Liver (tissue), 9 donors: ENCODE measurements around the gene TLE4. TPM values are rescaled to one million over a fixed set of nuclear protein-coding genes. Genes with fewer than 3 reads are reported as not detected.
"Not testable (repeated sequence)": the region's sequence is repeated elsewhere in the genome, so short reads cannot be mapped to it uniquely, and the experiment has no call there.

Experiments used
- DNase-seq: peaks from one replicate; pipeline ENCODE4 v3.0.0-alpha.2; 2017; ENCODE audit warnings: low spot score
- H3K27ac ChIP-seq, 2 donors: one replicate each; pipeline ENCODE4 v1.7.0; 2013; ENCODE audit warnings: inconsistent platforms in 2 of 2, low read length in 2 of 2, control low read depth in 1 of 2, low read depth in 1 of 2, mild to moderate bottlenecking in 1 of 2
- H3K27me3 ChIP-seq, 4 donors: one replicate each; pipeline versions ENCODE4 v1.6.1 to v1.7.0; 2013; ENCODE audit warnings: low read length in 3 of 4, inconsistent platforms in 1 of 4, mild to moderate bottlenecking in 1 of 4, moderate library complexity in 1 of 4; ENCODE audit not compliant: control insufficient read depth in 4 of 4, insufficient read depth in 4 of 4
- H3K36me3 ChIP-seq, 4 donors: one replicate each; pipeline versions ENCODE4 v1.6.1 to v1.7.0; 2013; ENCODE audit warnings: low read length in 3 of 4, mild to moderate bottlenecking in 3 of 4, low read depth in 1 of 4, moderate library complexity in 1 of 4; ENCODE audit not compliant: control insufficient read depth in 4 of 4, insufficient read depth in 3 of 4
- H3K4me1 ChIP-seq, 4 donors: one replicate each; pipeline versions ENCODE4 v1.6.1 to v1.7.0; 2013; ENCODE audit warnings: low read length in 3 of 4, mild to moderate bottlenecking in 3 of 4, moderate library complexity in 1 of 4; ENCODE audit not compliant: control insufficient read depth in 4 of 4, insufficient read depth in 4 of 4
- H3K4me3 ChIP-seq, 3 donors: one replicate each; pipeline versions ENCODE4 v1.6.1 to v1.7.0; 2013; ENCODE audit warnings: low read length in 3 of 3, control low read depth in 1 of 3, low read depth in 1 of 3, mild to moderate bottlenecking in 1 of 3
- H3K9ac ChIP-seq, 2 donors: one replicate each; pipeline ENCODE4 v1.7.0; 2013; ENCODE audit warnings: low read length in 2 of 2, mild to moderate bottlenecking in 2 of 2, moderate library complexity in 2 of 2, control low read depth in 1 of 2, low read depth in 1 of 2
- H3K9me3 ChIP-seq, 4 donors: one replicate each; pipeline versions ENCODE4 v1.6.1 to v1.7.0; 2013; ENCODE audit warnings: low read length in 3 of 4; ENCODE audit not compliant: control insufficient read depth in 4 of 4
- EGR1 ChIP-seq, 2 donors: IDR thresholded peaks; 2 replicates each; pipeline ENCODE4 v1.6.1; 2016 to 2018; ENCODE audit warnings: antibody characterized with exemption in 2 of 2, low read depth in 2 of 2
- FOXA1 ChIP-seq: IDR thresholded peaks from 2 replicates; pipeline ENCODE4 v1.6.1; 2016; ENCODE audit warnings: antibody characterized with exemption
- FOXA2 ChIP-seq: IDR thresholded peaks from 2 replicates; pipeline ENCODE4 v1.6.1; 2016; ENCODE audit warnings: antibody characterized with exemption
- GABPA ChIP-seq, 2 donors: IDR thresholded peaks in 1 of 2; conservative IDR thresholded peaks in 1 of 2; 2 replicates each; pipeline ENCODE4 v1.6.1; 2016; ENCODE audit warnings: antibody characterized with exemption in 2 of 2, mild to moderate bottlenecking in 1 of 2, moderate library complexity in 1 of 2
- HNF4A ChIP-seq, 2 donors: conservative IDR thresholded peaks; 2 replicates each; pipeline ENCODE4 v1.6.1; 2016; ENCODE audit warnings: antibody characterized with exemption in 2 of 2, mild to moderate bottlenecking in 2 of 2
- HNF4G ChIP-seq: IDR thresholded peaks from 2 replicates; pipeline ENCODE4 v1.6.1; 2016; ENCODE audit warnings: antibody characterized with exemption
- JUND ChIP-seq, 2 donors: IDR thresholded peaks; 2 replicates each; pipeline ENCODE4 v1.6.1; 2016; ENCODE audit warnings: antibody characterized with exemption in 2 of 2
- NR2F2 ChIP-seq: IDR thresholded peaks from 2 replicates; pipeline ENCODE4 v1.6.1; 2016; ENCODE audit warnings: antibody characterized with exemption
- RAD21 ChIP-seq, 2 donors: IDR thresholded peaks; 2 replicates each; pipeline ENCODE4 v1.6.1; 2016; ENCODE audit warnings: antibody characterized with exemption in 2 of 2, mild to moderate bottlenecking in 2 of 2
- RXRA ChIP-seq, 2 donors: IDR thresholded peaks; 2 replicates each; pipeline ENCODE4 v1.6.1; 2017 to 2018; ENCODE audit warnings: antibody characterized with exemption in 2 of 2, mild to moderate bottlenecking in 1 of 2
- SP1 ChIP-seq: IDR thresholded peaks from 2 replicates; pipeline ENCODE4 v1.6.1; 2018; ENCODE audit warnings: antibody characterized with exemption, mild to moderate bottlenecking
- TAF1 ChIP-seq: conservative IDR thresholded peaks from 2 replicates; pipeline ENCODE4 v1.6.1; 2016; ENCODE audit warnings: antibody characterized with exemption, mild to moderate bottlenecking
- YY1 ChIP-seq: IDR thresholded peaks from 2 replicates; pipeline ENCODE4 v1.6.1; 2016; ENCODE audit warnings: antibody characterized with exemption, mild to moderate bottlenecking
- WGBS: extraction: QIAGEN DNeasy Blood & Tissue Kit; methylation state at CpG from one replicate; pipeline ENCODE4 v1.1.7; 2013; 5-methylcytosine and 5-hydroxymethylcytosine counted together
- polyA plus RNA-seq, 2 donors: library from polyadenylated mRNA; stranded (reverse) in 1 of 2; unstranded in 1 of 2; fragments of 200-250 nt in 1 of 2; fragments of >200 nt in 1 of 2; fragmentation: Nextera tagmentation in 1 of 2; extraction: Ambion mirVana in 1 of 2; gene quantifications; one replicate each; pipeline versions ENCODE4 v1.2.1 to v1.2.3, GENCODE V29; 2013 to 2015
- total RNA-seq, 2 donors: library from RNA; depleted of rRNA; stranded (reverse); fragments of >200 nt; gene quantifications; one replicate each; pipeline ENCODE4 v1.2.3, GENCODE V29; 2014
- TF ChIP-seq, protein P1 (sequence below): fragments of 150-350 bp; IDR thresholded peaks from 2 replicates; pipeline ENCODE4 v1.5.1; 2017; ENCODE audit warnings: improper control_type of control experiment, low read depth, low read length; ENCODE audit not compliant: missing input control
- TF ChIP-seq, protein P2 (sequence below): IDR thresholded peaks from 2 replicates; pipeline ENCODE4 v1.6.1; 2016; ENCODE audit warnings: antibody characterized with exemption, mild to moderate bottlenecking
- TF ChIP-seq, protein P3 (sequence below): IDR thresholded peaks from 2 replicates; pipeline ENCODE4 v1.6.1; 2016; ENCODE audit warnings: antibody characterized with exemption
- TF ChIP-seq, protein P4 (sequence below): IDR thresholded peaks from 2 replicates; pipeline ENCODE4 v1.6.1; 2016; ENCODE audit warnings: antibody characterized with exemption
- TF ChIP-seq, protein P5 (sequence below): IDR thresholded peaks from 2 replicates; pipeline ENCODE4 v1.6.1; 2016; ENCODE audit warnings: antibody characterized with exemption
- donor health status: healthy.
- donor health status: healthy.
- donor health status: healthy.
- donor health status: healthy.
- donor health status: healthy.

The TLE4 gene
- total and polyA plus RNA-seq, 4 donors: 2.5 to 6.6 (median 4.7) TPM

DNA sequence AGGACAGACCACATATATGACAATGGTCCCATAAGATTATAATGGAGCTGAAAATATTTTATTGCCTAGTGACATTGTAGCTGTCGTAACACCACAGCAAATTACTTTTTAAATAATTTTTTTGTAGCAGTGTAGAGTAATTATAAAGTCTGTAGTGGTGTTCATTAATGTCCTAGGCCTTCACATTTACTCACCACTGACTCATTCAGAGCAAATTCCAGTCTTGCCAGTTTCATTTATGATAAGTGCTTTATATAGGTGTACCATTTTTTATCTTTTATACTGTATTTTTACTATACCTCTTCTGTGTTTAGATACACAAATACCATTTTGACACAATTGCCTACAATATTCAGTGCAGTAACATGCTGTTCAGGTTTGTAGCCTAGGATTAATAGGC, 67.6 kb downstream of the TLE4 start (continued):
- TF ChIP-seq, protein P1, sequence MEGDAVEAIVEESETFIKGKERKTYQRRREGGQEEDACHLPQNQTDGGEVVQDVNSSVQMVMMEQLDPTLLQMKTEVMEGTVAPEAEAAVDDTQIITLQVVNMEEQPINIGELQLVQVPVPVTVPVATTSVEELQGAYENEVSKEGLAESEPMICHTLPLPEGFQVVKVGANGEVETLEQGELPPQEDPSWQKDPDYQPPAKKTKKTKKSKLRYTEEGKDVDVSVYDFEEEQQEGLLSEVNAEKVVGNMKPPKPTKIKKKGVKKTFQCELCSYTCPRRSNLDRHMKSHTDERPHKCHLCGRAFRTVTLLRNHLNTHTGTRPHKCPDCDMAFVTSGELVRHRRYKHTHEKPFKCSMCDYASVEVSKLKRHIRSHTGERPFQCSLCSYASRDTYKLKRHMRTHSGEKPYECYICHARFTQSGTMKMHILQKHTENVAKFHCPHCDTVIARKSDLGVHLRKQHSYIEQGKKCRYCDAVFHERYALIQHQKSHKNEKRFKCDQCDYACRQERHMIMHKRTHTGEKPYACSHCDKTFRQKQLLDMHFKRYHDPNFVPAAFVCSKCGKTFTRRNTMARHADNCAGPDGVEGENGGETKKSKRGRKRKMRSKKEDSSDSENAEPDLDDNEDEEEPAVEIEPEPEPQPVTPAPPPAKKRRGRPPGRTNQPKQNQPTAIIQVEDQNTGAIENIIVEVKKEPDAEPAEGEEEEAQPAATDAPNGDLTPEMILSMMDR: no peak

DNA sequence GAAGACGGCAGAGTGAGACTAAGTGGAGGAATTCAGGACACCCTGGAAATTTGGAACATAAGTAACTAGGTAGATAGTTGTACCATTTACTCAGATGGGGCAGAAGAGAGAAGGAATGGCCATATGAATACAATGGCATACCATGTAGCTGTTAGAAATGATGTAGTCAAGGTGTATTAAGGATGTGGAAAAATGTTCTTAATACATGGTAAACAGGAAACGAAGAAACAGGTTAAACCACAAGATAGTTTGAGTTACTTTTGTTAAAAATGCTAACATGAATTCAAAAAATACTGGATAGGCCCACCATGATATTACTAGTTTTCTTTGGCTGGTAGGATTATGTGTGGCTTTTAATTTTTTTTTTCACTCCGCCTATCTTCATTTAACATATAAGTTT, 68.3 kb downstream of the TLE4 start:
- not testable (repeated sequence) for H3K27ac ChIP-seq, H3K9ac ChIP-seq, DNase-seq, H3K27me3 ChIP-seq, H3K9me3 ChIP-seq, H3K4me1 ChIP-seq, H3K36me3 ChIP-seq, H3K4me3 ChIP-seq
- over 99% methylated on average over 3 of the region's 3 CpGs for WGBS

DNA sequence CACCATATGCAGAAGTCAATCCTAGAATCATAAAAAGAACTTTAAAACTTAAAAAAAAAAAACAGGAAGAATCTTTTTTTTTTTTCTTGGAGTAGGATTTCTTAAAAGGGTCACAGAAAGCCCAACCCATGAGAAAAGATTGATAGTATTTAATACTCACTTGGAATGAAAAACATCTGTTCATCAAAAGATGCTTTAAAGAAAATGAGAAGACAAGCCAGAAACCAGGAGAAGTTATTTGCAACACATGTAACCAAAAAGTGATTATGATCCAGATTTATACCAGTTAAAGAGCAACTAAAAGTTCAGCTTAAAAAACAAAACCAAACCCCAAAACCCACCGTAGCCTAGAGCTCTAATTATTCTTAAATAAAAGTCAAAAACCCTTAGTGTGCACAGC, 69.3 kb downstream of the TLE4 start:
- DNase-seq: no peak
- peaks cover 0 to 4% (median 0%) of the 10 kb centered on the region in 4 donors for H3K9me3 ChIP-seq
- H3K27ac ChIP-seq: no peak overlapping the region
- H3K9ac ChIP-seq: no peak overlapping the region
- TF ChIP-seq HNF4G (no peak), FOXA2 (no peak), JUND (IDR thresholded peaks at IDR 0.05) (no peak), RXRA (IDR thresholded peaks at IDR 0.05) (no peak), EGR1 (IDR thresholded peaks at IDR 0.05; ENCODE audit: low read depth in 2 of 2) (no peak), YY1 (no peak)
- TF ChIP-seq, protein P2, sequence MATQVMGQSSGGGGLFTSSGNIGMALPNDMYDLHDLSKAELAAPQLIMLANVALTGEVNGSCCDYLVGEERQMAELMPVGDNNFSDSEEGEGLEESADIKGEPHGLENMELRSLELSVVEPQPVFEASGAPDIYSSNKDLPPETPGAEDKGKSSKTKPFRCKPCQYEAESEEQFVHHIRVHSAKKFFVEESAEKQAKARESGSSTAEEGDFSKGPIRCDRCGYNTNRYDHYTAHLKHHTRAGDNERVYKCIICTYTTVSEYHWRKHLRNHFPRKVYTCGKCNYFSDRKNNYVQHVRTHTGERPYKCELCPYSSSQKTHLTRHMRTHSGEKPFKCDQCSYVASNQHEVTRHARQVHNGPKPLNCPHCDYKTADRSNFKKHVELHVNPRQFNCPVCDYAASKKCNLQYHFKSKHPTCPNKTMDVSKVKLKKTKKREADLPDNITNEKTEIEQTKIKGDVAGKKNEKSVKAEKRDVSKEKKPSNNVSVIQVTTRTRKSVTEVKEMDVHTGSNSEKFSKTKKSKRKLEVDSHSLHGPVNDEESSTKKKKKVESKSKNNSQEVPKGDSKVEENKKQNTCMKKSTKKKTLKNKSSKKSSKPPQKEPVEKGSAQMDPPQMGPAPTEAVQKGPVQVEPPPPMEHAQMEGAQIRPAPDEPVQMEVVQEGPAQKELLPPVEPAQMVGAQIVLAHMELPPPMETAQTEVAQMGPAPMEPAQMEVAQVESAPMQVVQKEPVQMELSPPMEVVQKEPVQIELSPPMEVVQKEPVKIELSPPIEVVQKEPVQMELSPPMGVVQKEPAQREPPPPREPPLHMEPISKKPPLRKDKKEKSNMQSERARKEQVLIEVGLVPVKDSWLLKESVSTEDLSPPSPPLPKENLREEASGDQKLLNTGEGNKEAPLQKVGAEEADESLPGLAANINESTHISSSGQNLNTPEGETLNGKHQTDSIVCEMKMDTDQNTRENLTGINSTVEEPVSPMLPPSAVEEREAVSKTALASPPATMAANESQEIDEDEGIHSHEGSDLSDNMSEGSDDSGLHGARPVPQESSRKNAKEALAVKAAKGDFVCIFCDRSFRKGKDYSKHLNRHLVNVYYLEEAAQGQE: no peak
- TF ChIP-seq, protein P3, sequence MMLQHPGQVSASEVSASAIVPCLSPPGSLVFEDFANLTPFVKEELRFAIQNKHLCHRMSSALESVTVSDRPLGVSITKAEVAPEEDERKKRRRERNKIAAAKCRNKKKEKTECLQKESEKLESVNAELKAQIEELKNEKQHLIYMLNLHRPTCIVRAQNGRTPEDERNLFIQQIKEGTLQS: no peak
- 91% methylated on average over 1 of the region's 1 CpG for WGBS
- H3K4me3 ChIP-seq: no peak overlapping the region
- H3K36me3 ChIP-seq: no peaks in the 10 kb centered on the region
- no peaks in the 10 kb centered on the region for H3K27me3 ChIP-seq
- H3K4me1 ChIP-seq: no peaks in the 10 kb centered on the region

DNA sequence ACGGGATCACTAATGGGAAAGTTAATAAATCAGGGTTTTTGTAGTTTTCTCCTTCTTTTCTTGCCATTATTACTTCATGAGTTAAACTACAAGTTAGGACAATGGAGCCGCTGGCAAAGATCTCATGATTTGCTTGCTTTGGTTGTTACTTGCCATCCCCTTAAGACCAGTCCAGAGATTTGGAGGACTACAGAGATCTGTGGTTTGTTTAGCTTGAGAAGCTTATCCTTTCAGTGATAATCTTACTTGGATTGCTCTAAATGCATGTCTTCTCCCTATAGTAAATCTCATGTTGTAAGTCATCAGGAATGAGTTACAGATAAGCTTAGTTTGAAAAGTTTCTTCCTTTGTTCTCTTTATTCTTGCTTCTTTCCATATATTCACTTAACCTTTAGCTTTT, 70.9 kb downstream of the TLE4 start:
- peaks cover 0 to 4% (median 0%) of the 10 kb centered on the region in 4 donors for H3K9me3 ChIP-seq
- H3K27me3 ChIP-seq: no peaks in the 10 kb centered on the region
- no peaks in the 10 kb centered on the region for H3K4me1 ChIP-seq
- WGBS: 91% methylated on average over 2 of the region's 2 CpGs
- no peaks in the 10 kb centered on the region for H3K36me3 ChIP-seq
- no peak for DNase-seq
- no peak overlapping the region for H3K9ac ChIP-seq
- H3K4me3 ChIP-seq: no peak overlapping the region
- no peak overlapping the region for H3K27ac ChIP-seq
- TF ChIP-seq NR2F2 (no peak), FOXA1 (no peak), EGR1 (IDR thresholded peaks at IDR 0.05; ENCODE audit: low read depth in 2 of 2) (no peak), RAD21 (IDR thresholded peaks at IDR 0.05) (no peak), GABPA (IDR thresholded peaks at IDR 0.05 in 1 of 2, conservative IDR thresholded peaks at IDR 0.05 in 1 of 2) (no peak), HNF4G (no peak), FOXA2 (no peak), SP1 (no peak), JUND (IDR thresholded peaks at IDR 0.05) (no peak), RXRA (IDR thresholded peaks at IDR 0.05) (no peak), TAF1 (no peak), HNF4A (conservative IDR thresholded peaks at IDR 0.05) (no peak)
- TF ChIP-seq, protein P3: no peak
- TF ChIP-seq, protein P4, sequence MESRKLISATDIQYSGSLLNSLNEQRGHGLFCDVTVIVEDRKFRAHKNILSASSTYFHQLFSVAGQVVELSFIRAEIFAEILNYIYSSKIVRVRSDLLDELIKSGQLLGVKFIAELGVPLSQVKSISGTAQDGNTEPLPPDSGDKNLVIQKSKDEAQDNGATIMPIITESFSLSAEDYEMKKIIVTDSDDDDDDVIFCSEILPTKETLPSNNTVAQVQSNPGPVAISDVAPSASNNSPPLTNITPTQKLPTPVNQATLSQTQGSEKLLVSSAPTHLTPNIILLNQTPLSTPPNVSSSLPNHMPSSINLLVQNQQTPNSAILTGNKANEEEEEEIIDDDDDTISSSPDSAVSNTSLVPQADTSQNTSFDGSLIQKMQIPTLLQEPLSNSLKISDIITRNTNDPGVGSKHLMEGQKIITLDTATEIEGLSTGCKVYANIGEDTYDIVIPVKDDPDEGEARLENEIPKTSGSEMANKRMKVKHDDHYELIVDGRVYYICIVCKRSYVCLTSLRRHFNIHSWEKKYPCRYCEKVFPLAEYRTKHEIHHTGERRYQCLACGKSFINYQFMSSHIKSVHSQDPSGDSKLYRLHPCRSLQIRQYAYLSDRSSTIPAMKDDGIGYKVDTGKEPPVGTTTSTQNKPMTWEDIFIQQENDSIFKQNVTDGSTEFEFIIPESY: no peak
- TF ChIP-seq, protein P5, sequence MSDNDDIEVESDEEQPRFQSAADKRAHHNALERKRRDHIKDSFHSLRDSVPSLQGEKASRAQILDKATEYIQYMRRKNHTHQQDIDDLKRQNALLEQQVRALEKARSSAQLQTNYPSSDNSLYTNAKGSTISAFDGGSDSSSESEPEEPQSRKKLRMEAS: no peak
